Stimulated activated CD8-positive, alpha-beta memory T cell treated with anti-CD3 and anti-CD28 coated beads, Interleukin-15, amount 100 ng/mL, for 24 hours (primary cell): ENCODE results near the gene PTCHD1.

Experiments used
- DNase-seq: peaks from one replicate; pipeline ENCODE4 v3.0.0-alpha.2; 2020; ENCODE audit warnings: low read depth

The PTCHD1 gene

DNA sequence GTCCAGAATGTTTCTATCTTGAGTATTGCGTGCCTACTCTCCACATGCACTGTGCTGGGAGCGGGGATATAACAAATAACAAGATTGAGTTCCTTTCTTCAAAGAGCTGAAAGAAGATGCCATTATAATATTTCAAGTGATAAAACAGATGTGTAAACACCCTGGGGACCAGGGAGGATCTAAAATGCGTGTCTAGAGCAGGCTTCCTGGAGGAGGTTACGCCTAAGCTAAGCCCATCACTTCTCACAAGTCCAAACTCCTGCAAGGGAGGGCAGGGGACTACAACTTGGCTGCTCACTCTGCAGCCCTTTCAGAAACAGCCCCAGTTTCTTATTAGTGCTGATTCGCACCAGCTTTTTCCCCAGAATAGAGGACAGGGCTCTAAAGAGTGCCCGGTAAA, 21.5 kb downstream of the PTCHD1 start:
- no peak for DNase-seq

- no peak for DNase-seq
Measured at GRCh38 chrX:23364416-23364815, 29.8 kb downstream of the PTCHD1 start.

DNA sequence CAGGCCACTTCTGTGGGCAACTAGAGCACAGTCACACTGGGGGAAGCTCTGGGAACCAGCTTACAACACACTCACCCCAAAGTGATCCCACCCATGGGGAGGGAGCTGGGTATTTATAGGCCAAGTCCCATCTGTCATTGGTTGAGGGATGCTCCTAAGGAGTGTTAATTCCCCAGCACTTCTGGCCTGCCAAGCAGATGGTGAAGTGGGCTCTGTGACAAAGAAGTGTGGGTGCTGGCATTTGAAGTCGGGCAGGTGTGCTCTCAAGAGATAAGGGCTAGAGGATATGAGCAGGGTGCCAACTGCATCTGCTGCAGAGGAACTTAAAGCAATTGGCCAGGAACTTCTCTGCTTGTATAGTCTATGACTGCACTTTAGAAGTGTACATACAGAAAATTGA, 30.9 kb downstream of the PTCHD1 start:
- DNase-seq: no peak

DNA sequence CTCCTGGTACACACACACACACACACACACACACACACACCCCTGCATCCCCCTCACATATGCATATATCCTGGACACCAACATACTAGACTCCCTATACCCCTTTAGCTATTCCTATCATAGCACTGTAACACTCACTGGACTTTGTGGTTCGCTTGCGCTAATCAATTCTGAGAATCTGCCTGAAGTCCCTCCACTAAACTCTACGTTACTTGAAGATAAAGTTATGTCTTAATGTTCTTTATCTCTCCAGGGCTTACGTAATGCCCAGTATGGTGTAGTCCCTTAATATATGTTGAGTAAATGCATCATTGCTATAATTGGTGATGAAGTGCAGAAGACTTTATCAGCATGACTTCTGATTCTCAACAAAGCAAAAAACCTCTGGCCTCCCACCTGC, 32.3 kb downstream of the PTCHD1 start:
- DNase-seq: no peak

- no peak for DNase-seq
Measured at GRCh38 chrX:23369027-23369426, 34.4 kb downstream of the PTCHD1 start.

DNA sequence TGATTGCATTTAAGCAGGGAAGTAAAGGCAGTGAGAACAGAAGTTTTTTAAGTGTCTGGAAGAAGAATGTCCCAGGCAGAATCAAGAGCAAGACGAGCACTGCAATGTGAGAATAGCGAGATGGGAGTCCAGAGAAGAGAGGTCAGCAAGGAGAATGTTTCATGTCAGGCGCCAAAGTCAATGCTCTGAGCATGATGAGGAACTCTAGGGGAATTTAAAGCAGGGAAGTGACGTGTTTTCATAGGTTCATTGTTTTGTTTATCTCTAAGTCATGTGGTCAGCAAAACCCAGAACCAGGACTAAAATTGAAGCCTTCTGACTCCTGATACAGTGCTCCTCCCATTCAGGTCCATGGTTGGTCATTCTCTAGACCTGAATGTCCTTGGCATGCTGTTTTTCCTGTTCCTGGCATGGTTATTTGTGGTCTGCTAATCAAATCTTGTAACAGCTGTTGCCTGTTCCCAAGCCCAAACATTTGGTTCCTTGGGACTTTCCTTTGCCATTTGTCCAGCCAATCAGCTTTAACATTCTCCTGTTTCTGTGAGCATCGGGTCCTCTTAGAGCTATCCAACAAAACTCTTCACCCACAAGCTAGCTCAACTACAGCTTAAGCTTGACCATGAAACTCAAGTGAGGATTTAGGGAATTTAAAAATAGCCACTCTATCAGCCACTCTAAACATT, 37.7 kb downstream of the PTCHD1 start:
- DNase-seq: no peak

- no peak for DNase-seq
Measured at GRCh38 chrX:23373129-23373804, 38.6 kb downstream of the PTCHD1 start.

DNA sequence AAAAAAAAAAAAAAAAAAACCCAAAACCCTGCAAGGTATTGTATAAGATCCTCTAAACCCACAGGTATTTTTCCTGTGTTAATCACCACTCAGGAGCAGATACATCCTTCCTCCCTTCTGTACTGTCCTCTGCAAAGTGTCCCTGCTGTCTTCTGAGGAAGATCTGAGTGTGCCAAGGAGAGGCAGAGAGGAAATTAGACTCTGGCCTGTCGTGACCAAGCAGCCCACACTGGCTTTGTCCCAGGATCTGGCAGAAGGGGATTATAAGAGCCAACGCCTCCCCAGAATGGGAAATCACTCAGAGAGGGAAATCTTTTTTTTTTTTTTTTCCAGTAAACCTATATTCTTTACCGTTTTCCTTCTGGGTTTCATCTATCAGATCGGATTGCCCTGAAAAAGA, 39.6 kb downstream of the PTCHD1 start:
- no peak for DNase-seq

GRCh38 chrX:23376581-23376980, 41.9 kb downstream of the PTCHD1 start:
- no peak for DNase-seq

- DNase-seq: no peak
Measured at GRCh38 chrX:23380581-23380980, 45.9 kb downstream of the PTCHD1 start.

- no peak for DNase-seq
Measured at GRCh38 chrX:23381099-23382087, 46.7 kb downstream of the PTCHD1 start.

DNA sequence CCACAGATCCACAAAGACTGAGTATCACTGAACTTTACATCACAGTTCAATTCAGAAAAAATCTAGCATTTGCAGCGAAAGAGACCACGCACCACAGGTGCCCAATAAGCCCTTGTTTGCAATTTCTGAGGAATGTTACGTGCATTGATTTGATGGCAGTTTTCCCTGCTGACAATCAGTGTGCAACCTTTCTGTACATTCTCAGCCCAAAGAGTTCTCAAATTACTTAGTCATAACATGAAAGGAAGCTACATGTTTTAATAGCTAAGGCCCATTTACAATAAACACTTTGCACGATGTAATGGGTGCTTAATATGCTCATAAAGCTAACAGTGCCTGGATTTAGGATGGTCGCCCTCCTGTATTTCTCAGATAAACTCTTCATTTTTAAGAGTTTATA, 47.9 kb downstream of the PTCHD1 start:
- no peak for DNase-seq

- DNase-seq: no peak
Measured at GRCh38 chrX:23383411-23383810, 48.8 kb downstream of the PTCHD1 start.

- no peak for DNase-seq
Measured at GRCh38 chrX:23385242-23385641, 50.6 kb downstream of the PTCHD1 start.

DNA sequence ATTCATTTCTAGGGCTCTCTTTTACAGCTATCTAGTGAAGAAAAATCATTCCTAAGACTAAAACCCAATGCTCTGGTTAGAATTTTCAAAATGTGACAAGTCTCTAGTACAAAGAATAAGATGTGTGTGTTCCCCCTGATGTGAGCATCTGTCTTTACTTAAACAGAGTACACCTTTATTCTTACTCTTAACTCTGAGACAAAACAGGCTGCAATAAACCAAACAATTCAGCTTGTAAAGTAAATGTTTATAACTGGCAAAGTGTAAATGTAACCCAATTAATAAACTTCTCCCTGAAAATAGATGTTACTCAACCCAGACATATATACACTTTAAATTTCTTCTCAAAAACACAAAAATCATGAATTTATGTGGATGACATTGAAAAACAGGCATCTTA, 51.6 kb downstream of the PTCHD1 start:
- DNase-seq: no peak

- no peak for DNase-seq
Measured at GRCh38 chrX:23386726-23387125, 52.1 kb downstream of the PTCHD1 start.

DNA sequence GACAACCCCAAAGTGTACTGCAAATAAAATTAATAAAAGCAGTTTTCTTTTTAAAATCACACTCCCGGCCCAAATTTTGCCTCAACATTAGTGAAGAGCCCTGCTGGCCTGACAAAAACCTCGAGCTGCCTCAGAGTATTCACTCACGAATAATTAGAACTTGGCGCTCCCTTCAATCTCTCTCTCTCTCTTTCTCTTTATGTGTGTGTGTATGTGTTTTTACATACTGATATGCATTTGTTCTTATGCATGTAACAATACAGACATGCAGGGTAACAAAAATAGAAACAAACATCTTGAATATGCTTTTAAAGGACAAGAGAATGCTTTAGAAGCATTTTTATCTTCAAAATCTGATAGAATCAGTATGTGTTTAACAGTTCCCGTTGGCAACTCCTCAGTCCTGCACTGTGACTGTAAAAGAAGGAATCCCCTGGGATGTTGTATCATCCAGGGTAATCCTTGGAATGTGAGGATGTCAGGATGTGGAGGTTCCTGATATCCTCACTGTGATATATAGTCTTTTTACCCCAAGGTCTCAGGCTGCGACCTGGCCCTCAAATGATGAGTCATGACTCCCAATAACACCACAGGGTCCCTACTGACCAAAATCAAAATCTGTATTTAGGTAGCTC, 53.0 kb downstream of the PTCHD1 start:
- no peak for DNase-seq

GRCh38 chrX:23389196-23389792, 54.6 kb downstream of the PTCHD1 start:
- no peak for DNase-seq

- no peak for DNase-seq
Measured at GRCh38 chrX:23390979-23391378, 56.3 kb downstream of the PTCHD1 start.

DNA sequence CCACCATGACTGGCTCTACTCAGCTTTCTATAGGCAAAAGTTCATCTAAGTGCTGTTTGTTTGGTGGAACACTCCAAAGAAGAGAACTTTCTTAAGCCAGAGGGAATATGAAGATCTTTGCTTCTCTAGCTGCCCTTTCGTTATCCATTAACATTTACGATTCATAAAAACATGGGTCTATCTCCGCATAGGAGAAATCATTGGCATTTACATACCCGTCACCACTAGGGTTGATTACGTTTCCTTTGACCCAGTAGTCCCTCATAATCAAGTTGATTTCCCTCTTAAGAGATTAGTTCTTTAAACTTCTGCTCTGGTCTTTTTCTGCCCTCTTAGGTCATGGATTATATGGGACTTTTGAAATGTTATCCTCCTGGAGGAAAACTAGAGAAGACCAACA, 57.5 kb downstream of the PTCHD1 start:
- DNase-seq: no peak

- no peak for DNase-seq
Measured at GRCh38 chrX:23394421-23394820, 59.8 kb downstream of the PTCHD1 start.

DNA sequence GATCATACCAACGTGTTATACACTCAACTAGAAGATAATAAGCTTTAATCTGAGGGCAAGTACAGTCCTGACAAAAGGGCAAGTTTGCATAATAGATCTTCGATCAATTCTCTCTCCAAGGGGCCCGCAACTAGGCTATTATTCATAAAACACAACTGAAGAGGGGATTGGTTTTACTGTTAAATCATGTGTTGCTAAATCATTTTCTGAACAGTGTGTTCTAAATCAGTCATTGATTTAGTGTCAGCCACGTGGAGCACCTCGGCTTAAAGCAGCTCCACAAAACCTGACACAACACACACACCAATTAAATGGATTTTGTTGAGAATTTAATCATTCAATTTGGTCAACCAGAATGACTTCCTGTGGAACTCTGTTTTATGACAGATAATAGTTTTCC, 61.6 kb downstream of the PTCHD1 start:
- DNase-seq: no peak
